ENCODE results near the gene SPRR1B. TPM values are rescaled to one million over a fixed set of nuclear protein-coding genes. Genes with fewer than 3 reads are reported as not detected.
"Not testable (repeated sequence)": the region's sequence is repeated elsewhere in the genome, so short reads cannot be mapped to it uniquely, and the experiment has no call there.

The SPRR1B gene
- total RNA-seq, 1 donor from 2014 or later, result not detected

GRCh38 chr1:153000294-153000693 is 30.7 kb upstream of the SPRR1B start:
- TF ChIP-seq, protein P1, sequence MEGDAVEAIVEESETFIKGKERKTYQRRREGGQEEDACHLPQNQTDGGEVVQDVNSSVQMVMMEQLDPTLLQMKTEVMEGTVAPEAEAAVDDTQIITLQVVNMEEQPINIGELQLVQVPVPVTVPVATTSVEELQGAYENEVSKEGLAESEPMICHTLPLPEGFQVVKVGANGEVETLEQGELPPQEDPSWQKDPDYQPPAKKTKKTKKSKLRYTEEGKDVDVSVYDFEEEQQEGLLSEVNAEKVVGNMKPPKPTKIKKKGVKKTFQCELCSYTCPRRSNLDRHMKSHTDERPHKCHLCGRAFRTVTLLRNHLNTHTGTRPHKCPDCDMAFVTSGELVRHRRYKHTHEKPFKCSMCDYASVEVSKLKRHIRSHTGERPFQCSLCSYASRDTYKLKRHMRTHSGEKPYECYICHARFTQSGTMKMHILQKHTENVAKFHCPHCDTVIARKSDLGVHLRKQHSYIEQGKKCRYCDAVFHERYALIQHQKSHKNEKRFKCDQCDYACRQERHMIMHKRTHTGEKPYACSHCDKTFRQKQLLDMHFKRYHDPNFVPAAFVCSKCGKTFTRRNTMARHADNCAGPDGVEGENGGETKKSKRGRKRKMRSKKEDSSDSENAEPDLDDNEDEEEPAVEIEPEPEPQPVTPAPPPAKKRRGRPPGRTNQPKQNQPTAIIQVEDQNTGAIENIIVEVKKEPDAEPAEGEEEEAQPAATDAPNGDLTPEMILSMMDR (conservative IDR thresholded peaks at IDR 0.05), result no peak
- Mint-ChIP-seq H3K4me1 (no peaks in the 10 kb centered on the region), H3K9me3 (peaks cover 7% of the 10 kb centered on the region), H3K27me3 (ENCODE audit: low read depth) (peaks cover 13% of the 10 kb centered on the region), H3K36me3 (ENCODE audit: low read depth) (no peaks in the 10 kb centered on the region), H3K27ac (ENCODE audit: unreplicated experiment) (no peak overlapping the region), H3K4me3 (no peak overlapping the region)
- DNase-seq (ENCODE audit: low read depth, low spot score), result no peak

DNA sequence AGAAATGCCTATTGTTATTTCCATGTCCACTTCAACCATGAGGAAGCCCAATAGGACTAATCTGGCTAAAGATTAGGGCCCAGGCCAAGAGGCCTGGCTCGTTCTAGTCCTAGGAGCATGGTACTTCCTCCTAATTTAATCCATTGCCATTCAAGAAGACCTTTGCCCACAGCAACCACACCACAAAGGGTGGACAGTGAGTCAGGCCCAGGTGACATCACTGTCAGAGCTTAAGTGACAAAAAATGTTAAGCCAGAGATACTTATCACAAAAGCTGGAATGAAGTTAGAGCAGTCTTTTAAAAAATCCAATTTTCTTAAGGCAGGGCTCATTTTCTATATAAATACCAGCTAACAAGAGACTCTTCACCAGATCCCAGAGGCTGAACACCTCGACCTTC is 29.6 kb upstream of the SPRR1B start, which contains the start of gene SPRR3:
SPRR3 (plus strand) TSS at position 368 of the 400 bp plus-strand sequence. CDS start 1,272 bp downstream, outside the sequence.
- H3K27ac Mint-ChIP-seq (ENCODE audit: unreplicated experiment), result no peak within 1 kb of the TSS
- H3K9me3 Mint-ChIP-seq, result peaks cover 7% of the 10 kb centered on the region
- TF ChIP-seq, protein P1 (conservative IDR thresholded peaks at IDR 0.05), result no peak
- no peak within 1 kb of the TSS for H3K4me3 Mint-ChIP-seq
- DNase-seq (ENCODE audit: low read depth, low spot score), result no peak
- peaks cover 10% of the 10 kb centered on the region for H3K27me3 Mint-ChIP-seq (ENCODE audit: low read depth)
- H3K4me1 Mint-ChIP-seq, result no peaks in the 10 kb centered on the region
- no peaks in the 10 kb centered on the region for H3K36me3 Mint-ChIP-seq (ENCODE audit: low read depth)

GRCh38 chr1:153011235-153011758 is 19.7 kb upstream of the SPRR1B start:
- H3K9me3 Mint-ChIP-seq; H3K27ac Mint-ChIP-seq (ENCODE audit: unreplicated experiment); H3K4me3 Mint-ChIP-seq; DNase-seq (ENCODE audit: low read depth, low spot score); H3K27me3 Mint-ChIP-seq (ENCODE audit: low read depth); H3K36me3 Mint-ChIP-seq (ENCODE audit: low read depth); H3K4me1 Mint-ChIP-seq: not testable (repeated sequence)

GRCh38 chr1:153021829-153022228 is 9.2 kb upstream of the SPRR1B start:
- DNase-seq (ENCODE audit: low read depth, low spot score); H3K27ac Mint-ChIP-seq (ENCODE audit: unreplicated experiment); H3K9me3 Mint-ChIP-seq; H3K4me3 Mint-ChIP-seq; H3K36me3 Mint-ChIP-seq (ENCODE audit: low read depth); H3K4me1 Mint-ChIP-seq: not testable (repeated sequence)
- H3K27me3 Mint-ChIP-seq (ENCODE audit: low read depth), result peaks cover 14% of the 10 kb centered on the region

- not testable (repeated sequence) for DNase-seq (ENCODE audit: low read depth, low spot score); H3K9me3 Mint-ChIP-seq; H3K4me1 Mint-ChIP-seq; H3K36me3 Mint-ChIP-seq (ENCODE audit: low read depth); H3K4me3 Mint-ChIP-seq; H3K27ac Mint-ChIP-seq (ENCODE audit: unreplicated experiment)
- H3K27me3 Mint-ChIP-seq (ENCODE audit: low read depth), result peaks cover 14% of the 10 kb centered on the region
These were observed 8.7 kb upstream of the SPRR1B start for GRCh38 chr1:153022340-153022739.

DNA sequence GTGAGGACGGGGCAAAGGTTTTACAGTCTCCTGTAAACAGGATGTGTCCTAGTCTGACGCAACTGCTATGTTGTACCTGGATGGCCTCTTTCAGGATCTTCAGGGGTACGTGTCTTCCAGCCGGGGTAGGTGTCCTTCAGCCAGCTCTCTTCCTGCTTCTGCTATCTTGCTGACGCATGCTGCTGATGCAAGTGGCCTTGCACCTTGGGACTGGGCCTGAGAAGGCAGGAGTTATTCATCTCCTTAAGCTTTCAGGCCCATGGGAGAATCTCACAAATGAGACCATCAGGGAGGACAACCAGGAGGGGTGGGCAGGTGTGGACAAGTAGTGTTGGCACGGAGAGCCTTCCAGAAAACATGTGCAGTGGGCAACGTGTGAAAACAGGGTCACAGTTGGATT is 7.9 kb upstream of the SPRR1B start:
- Mint-ChIP-seq H3K4me3 (no peak overlapping the region), H3K9me3 (no peaks in the 10 kb centered on the region), H3K36me3 (ENCODE audit: low read depth) (no peaks in the 10 kb centered on the region), H3K27ac (ENCODE audit: unreplicated experiment) (no peak overlapping the region), H3K27me3 (ENCODE audit: low read depth) (peaks cover 14% of the 10 kb centered on the region), H3K4me1 (no peaks in the 10 kb centered on the region)
- TF ChIP-seq, protein P1 (conservative IDR thresholded peaks at IDR 0.05), result no peak
- no peak for DNase-seq (ENCODE audit: low read depth, low spot score)

GRCh38 chr1:153024413-153024812 is 6.6 kb upstream of the SPRR1B start:
- no peak for DNase-seq (ENCODE audit: low read depth, low spot score)
- Mint-ChIP-seq H3K27me3 (ENCODE audit: low read depth) (peaks cover 11% of the 10 kb centered on the region), H3K36me3 (ENCODE audit: low read depth) (no peaks in the 10 kb centered on the region), H3K9me3 (peaks cover 5% of the 10 kb centered on the region), H3K4me3 (no peak overlapping the region), H3K27ac (ENCODE audit: unreplicated experiment) (no peak overlapping the region), H3K4me1 (no peaks in the 10 kb centered on the region)
- TF ChIP-seq, protein P1 (conservative IDR thresholded peaks at IDR 0.05), result no peak
